HepG2 (cell line): ENCODE data around the gene JAG1. TPM values are rescaled to one million over a fixed set of nuclear protein-coding genes. Genes with fewer than 3 reads are reported as not detected.

Experiments
- ESRRA ChIP-seq: sonication (generic); formaldehyde crosslinking; IDR thresholded peaks from 2 replicates; pipeline ENCODE4 v1.5.1; 2020; ENCODE audit warnings: mild to moderate bottlenecking, low read depth, missing genetic modification reagents
- GZF1 ChIP-seq: sonication (generic); formaldehyde crosslinking; IDR thresholded peaks from 2 replicates; pipeline ENCODE4 v1.5.1; 2020; ENCODE audit warnings: mild to moderate bottlenecking, missing genetic modification reagents
- HDAC1 ChIP-seq: sonication (generic); formaldehyde crosslinking; IDR thresholded peaks from 2 replicates; pipeline ENCODE4 v1.5.1; 2020; ENCODE audit warnings: mild to moderate bottlenecking, missing genetic modification reagents
- KAT8 ChIP-seq: IDR thresholded peaks from 2 replicates; pipeline ENCODE4 v1.6.1; 2016; ENCODE audit warnings: missing genetic modification reagents, missing compliant biosample characterization
- KDM5A ChIP-seq: fragments of 200-600 bp; sonication (generic); IDR thresholded peaks from 2 replicates; pipeline ENCODE4 v1.7.0; 2018; ENCODE audit warnings: antibody characterized with exemption, mild to moderate bottlenecking, low read length, borderline replicate concordance
- NFE2L1 ChIP-seq: sonication (generic); formaldehyde crosslinking; IDR thresholded peaks from 2 replicates; pipeline ENCODE4 v1.4.0; 2020; ENCODE audit warnings: missing genetic modification reagents, mild to moderate bottlenecking, borderline replicate concordance
- PAF1 ChIP-seq: IDR thresholded peaks from 2 replicates; pipeline ENCODE4 v1.6.1; 2016; ENCODE audit warnings: missing genetic modification reagents, missing compliant biosample characterization
- RELA ChIP-seq: sonication (generic); formaldehyde crosslinking; IDR thresholded peaks from 2 replicates; pipeline ENCODE4 v1.4.0; 2020; ENCODE audit warnings: missing genetic modification reagents
- RERE ChIP-seq: IDR thresholded peaks from 2 replicates; pipeline ENCODE4 v1.6.1; 2016; ENCODE audit warnings: low read depth, missing genetic modification reagents, missing compliant biosample characterization
- SMAD1 ChIP-seq: sonication (generic); formaldehyde crosslinking; IDR thresholded peaks from 2 replicates; pipeline ENCODE4 v1.4.0; 2020; ENCODE audit warnings: missing genetic modification reagents, low read depth, mild to moderate bottlenecking, borderline replicate concordance
- SRSF1 ChIP-seq: fragments of 200-400 bp; formaldehyde crosslinking; optimal IDR thresholded peaks from 2 replicates; pipeline ENCODE3; 2017; ENCODE audit warnings: mild to moderate bottlenecking, low read depth, low read length, moderate library complexity
- SRY ChIP-seq: sonication (generic); formaldehyde crosslinking; IDR thresholded peaks from 2 replicates; pipeline ENCODE4 v1.8.0; 2022; ENCODE audit warnings: mild to moderate bottlenecking, missing genetic modification reagents
- TCF7L2 ChIP-seq: IDR thresholded peaks from 2 replicates; pipeline ENCODE4 v1.6.1; 2011; ENCODE audit warnings: mild to moderate bottlenecking, low read depth, low read length, moderate library complexity
- U2AF2 ChIP-seq: fragments of 200-400 bp; formaldehyde crosslinking; IDR thresholded peaks from 2 replicates; pipeline ENCODE4 v1.6.1; 2017; ENCODE audit warnings: low read depth, mild to moderate bottlenecking, low read length
- ZBTB33 ChIP-seq: sonication (generic); formaldehyde crosslinking; IDR thresholded peaks from 2 replicates; pipeline ENCODE4 v1.4.0; 2020; ENCODE audit warnings: missing genetic modification reagents
- ZFP90 ChIP-seq: sonication (generic); formaldehyde crosslinking; IDR thresholded peaks from 2 replicates; pipeline ENCODE4 v1.8.0; 2022; ENCODE audit warnings: missing genetic modification reagents, mild to moderate bottlenecking, inconsistent platforms, borderline replicate concordance
- ZNF17 ChIP-seq: sonication (generic); formaldehyde crosslinking; IDR thresholded peaks from 2 replicates; pipeline ENCODE4 v1.5.0; 2020; ENCODE audit warnings: mild to moderate bottlenecking, missing genetic modification reagents
- ZNF251 ChIP-seq: sonication (generic); formaldehyde crosslinking; IDR thresholded peaks from 2 replicates; pipeline ENCODE4 v1.9.0; 2021; ENCODE audit warnings: mild to moderate bottlenecking, missing genetic modification reagents
- ZNF263 ChIP-seq: sonication (generic); formaldehyde crosslinking; IDR thresholded peaks from 2 replicates; pipeline ENCODE4 v1.4.0; 2020; ENCODE audit warnings: missing genetic modification reagents
- ZNF337 ChIP-seq: sonication (generic); formaldehyde crosslinking; IDR thresholded peaks from 2 replicates; pipeline ENCODE4 v1.5.1; 2020; ENCODE audit warnings: missing genetic modification reagents, low read depth, mild to moderate bottlenecking, borderline replicate concordance
- ZNF354B ChIP-seq: sonication (generic); formaldehyde crosslinking; IDR thresholded peaks from 2 replicates; pipeline ENCODE4 v1.8.0; 2022; ENCODE audit warnings: mild to moderate bottlenecking, missing genetic modification reagents
- ZNF44 ChIP-seq: sonication (generic); formaldehyde crosslinking; IDR thresholded peaks from 2 replicates; pipeline ENCODE4 v1.5.1; 2020; ENCODE audit warnings: mild to moderate bottlenecking, missing genetic modification reagents
- polyA plus RNA-seq, 8 experiments: library from polyadenylated mRNA; depleted of rRNA in 3 of 8; stranded (reverse) in 7 of 8; unstranded in 1 of 8; fragments of >200 nt; fragmentation: Illumina TruSeq in 4 of 8; extraction: Trizol in 4 of 8; gene quantifications; 2 replicates each; pipeline versions ENCODE4 v1.2.1 to v1.2.3, GENCODE V29; 2011 to 2016; ENCODE audit warnings: low read depth in 4 of 8, missing spikeins in 1 of 8, mixed read lengths in 1 of 8; ENCODE audit not compliant: insufficient read depth in 1 of 8
- total RNA-seq, 5 experiments: library from RNA; depleted of rRNA; stranded (reverse); fragments of >200 nt; fragmentation: Illumina TruSeq; extraction: Trizol; gene quantifications; 2 replicates each; pipeline ENCODE4 v1.2.3, GENCODE V29; 2016; ENCODE audit warnings: low read depth in 1 of 5
- TF ChIP-seq, protein P1 (sequence below): sonication (generic); formaldehyde crosslinking; conservative IDR thresholded peaks from 2 replicates; pipeline ENCODE4 v1.4.0; 2020; ENCODE audit warnings: missing genetic modification reagents

The JAG1 gene
- total and polyA plus RNA-seq, 2 of the 13 experiments (the other 11 are each of a cell fraction or from before 2014, with no cell fraction given), result 47.1 to 56.3 TPM

GRCh38 chr20:10672624-10673127, 1.1 kb downstream of the JAG1 start (continued):
- 0 out of 2 replicates have a peak, but pooled peaks have one; percentile 17 for TF ChIP-seq SRY (CRISPR knock-in tag)
- no peak; the same call in 1 of the 2 replicates for TF ChIP-seq ZNF44 (CRISPR knock-in tag)
- TF ChIP-seq KAT8 (CRISPR knock-in tag), result no peak
- no peak for TF ChIP-seq GZF1 (CRISPR knock-in tag)
- peak; percentile 32; the same call in 1 of the 2 replicates for TF ChIP-seq SMAD1
- no peak for TF ChIP-seq ZBTB33 (CRISPR knock-in tag)
- TF ChIP-seq, protein P1, sequence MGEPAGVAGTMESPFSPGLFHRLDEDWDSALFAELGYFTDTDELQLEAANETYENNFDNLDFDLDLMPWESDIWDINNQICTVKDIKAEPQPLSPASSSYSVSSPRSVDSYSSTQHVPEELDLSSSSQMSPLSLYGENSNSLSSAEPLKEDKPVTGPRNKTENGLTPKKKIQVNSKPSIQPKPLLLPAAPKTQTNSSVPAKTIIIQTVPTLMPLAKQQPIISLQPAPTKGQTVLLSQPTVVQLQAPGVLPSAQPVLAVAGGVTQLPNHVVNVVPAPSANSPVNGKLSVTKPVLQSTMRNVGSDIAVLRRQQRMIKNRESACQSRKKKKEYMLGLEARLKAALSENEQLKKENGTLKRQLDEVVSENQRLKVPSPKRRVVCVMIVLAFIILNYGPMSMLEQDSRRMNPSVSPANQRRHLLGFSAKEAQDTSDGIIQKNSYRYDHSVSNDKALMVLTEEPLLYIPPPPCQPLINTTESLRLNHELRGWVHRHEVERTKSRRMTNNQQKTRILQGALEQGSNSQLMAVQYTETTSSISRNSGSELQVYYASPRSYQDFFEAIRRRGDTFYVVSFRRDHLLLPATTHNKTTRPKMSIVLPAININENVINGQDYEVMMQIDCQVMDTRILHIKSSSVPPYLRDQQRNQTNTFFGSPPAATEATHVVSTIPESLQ, result no peak
- TF ChIP-seq PAF1 (CRISPR knock-in tag), result no peak
- TF ChIP-seq ZNF354B (CRISPR knock-in tag), result no peak
- TF ChIP-seq TCF7L2, result no peak
- no peak; the same call in 1 of the 2 replicates for TF ChIP-seq ESRRA (CRISPR knock-in tag)
- TF ChIP-seq KDM5A, result no peak
- TF ChIP-seq ZNF17 (CRISPR knock-in tag), result no peak
- peak; percentile 70 for TF ChIP-seq SRSF1
- no peak for TF ChIP-seq ZNF337 (CRISPR knock-in tag)
- TF ChIP-seq HDAC1 (CRISPR knock-in tag), result peak; percentile 77
- no peak for TF ChIP-seq RELA
- TF ChIP-seq ZFP90 (CRISPR knock-in tag), result peak; percentile 76; the same call in 1 of the 2 replicates
- TF ChIP-seq NFE2L1, result no peak
- no peak for TF ChIP-seq ZNF251 (CRISPR knock-in tag)
- TF ChIP-seq RERE (CRISPR knock-in tag), result no peak
- no peak; the same call in 1 of the 2 replicates for TF ChIP-seq ZNF263
- TF ChIP-seq U2AF2, result no peak
